Measurements from ENCODE around the gene MEX3A. TPM values are rescaled to one million over a fixed set of nuclear protein-coding genes. Genes with fewer than 3 reads are reported as not detected.
A peak's percentile ranks its signal among the peaks of the same experiment; 100 is the strongest.

The MEX3A gene
- total RNA-seq, 1 experiment from 2014 or later = 6.1 TPM

GRCh38 chr1:156123356-156124196 is 41.3 kb upstream of the MEX3A start:
- intact Hi-C loops (cut with micrococcal nuclease) = no loop called here
- Histone ChIP-seq H3K36me3 (ENCODE audit: control insufficient read depth in 1 of 2, insufficient read depth in 2 of 2, low read length in 2 of 2) (peaks cover 0 to 14% of the 10 kb centered on the region in 2 experiments; a peak in 1 of 4 replicates), H3K4me3 (replicated peaks in 1 of 2; ENCODE audit: low read depth in 1 of 2, low read length in 2 of 2) (peak overlapping the region; percentile 19 to 52), H3K9me3 (ENCODE audit: control insufficient read depth in 1 of 2, insufficient read depth in 1 of 2, low read depth in 1 of 2, low read length in 2 of 2) (no peaks in the 10 kb centered on the region), H3K9ac (ENCODE audit: low read length) (peak overlapping the region; percentile 75), H3K4me1 (ENCODE audit: control insufficient read depth in 1 of 2, insufficient read depth in 2 of 2, low read length in 2 of 2) (peaks cover 78 to 100% of the 10 kb centered on the region in 2 experiments), H3K9me2 (ENCODE audit: insufficient read depth) (no peaks in the 10 kb centered on the region), H3K79me2 (ENCODE audit: insufficient read depth, low read length) (peaks cover 99% of the 10 kb centered on the region), H3K27ac (ENCODE audit: low read depth, low read length) (peak overlapping the region; percentile 95), H3K27me3 (ENCODE audit: insufficient read depth, low read length) (no peaks in the 10 kb centered on the region), H4K20me1 (ENCODE audit: insufficient read depth) (peaks cover 4% of the 10 kb centered on the region; the same call in 1 of the 2 replicates), H2AFZ (ENCODE audit: low read depth, low read length, poor library complexity, severe bottlenecking) (no peak overlapping the region), H3K4me2 (ENCODE audit: low read length) (peak overlapping the region; percentile 90)
- TF ChIP-seq ATF3 (IDR thresholded peaks at IDR 0.05) (no peak), RAD21 (IDR thresholded peaks at IDR 0.05; ENCODE audit: low read depth) (no peak), POLR2AphosphoS5 (IDR thresholded peaks at IDR 0.05; ENCODE audit: low read depth, low read length) (peak; percentile 69), CBX3 (IDR thresholded peaks at IDR 0.05; ENCODE audit: low read depth) (no peak), SIN3A (IDR thresholded peaks at IDR 0.05; ENCODE audit: low read depth) (no peak), EZH2phosphoT487 (IDR thresholded peaks at IDR 0.05; ENCODE audit: borderline replicate concordance) (no peak), TCF7L2 (IDR thresholded peaks at IDR 0.05; ENCODE audit: borderline replicate concordance, extremely low read depth, insufficient read depth, insufficient read length) (peak; percentile 45), CTCF (IDR thresholded peaks at IDR 0.05 in 2 of 3, conservative IDR thresholded peaks at IDR 0.05 in 1 of 3; ENCODE audit: borderline replicate concordance in 1 of 3, insufficient read depth in 1 of 3, low read depth in 2 of 3, low read length in 2 of 3) (peak in 1 of 3 experiments; percentile 44; a peak in 3 of 6 replicates), ELF1 (IDR thresholded peaks at IDR 0.05; ENCODE audit: borderline replicate concordance, low read depth) (no peak), SP1 (IDR thresholded peaks at IDR 0.05; ENCODE audit: low read depth) (no peak), YY1 (IDR thresholded peaks at IDR 0.05; ENCODE audit: extremely low read depth, insufficient replicate concordance, low read depth, low read length) (peak; percentile 50)
- ChIA-PET POLR2A (interaction anchor here (1.0 to 6.1 kb wide), 5 partner anchors 10 to 140 kb away, joined by 3 to 56 read pairs (median 14); partner anchors contain the start of gene LMNA), CTCF (interaction anchor here (1.0 to 2.9 kb wide), 9 partner anchors 10 to 33 kb away, joined by 3 to 19 read pairs (median 5); no protein-coding TSS in a partner anchor), RAD21 (ENCODE audit: low non-redundant PET in 1 of 2, low total read pairs in 2 of 2, uncharacterized antibody in 2 of 2, unreplicated experiment in 2 of 2) (interaction anchor here in 1 of 2 experiments (1.7 kb wide), 1 partner anchor 23 kb away, joined by 4 read pairs; no protein-coding TSS in a partner anchor)
- no TSS peak for BruUV-seq (replicated peaks)
- DNase-seq (ENCODE audit: low read depth, low spot score) (peak; percentile 91), ATAC-seq (peak; percentile 39)
